ENCODE data around the gene TMC3. TPM values are rescaled to one million over a fixed set of nuclear protein-coding genes. Genes with fewer than 3 reads are reported as not detected.

The TMC3 gene
- total RNA-seq, 6 experiments from 2014 or later = 0.11 TPM; not detected in 5

GRCh38 chr15:81410318-81410753 lies 36.3 kb upstream of the TMC3 start:
- TF ChIP-seq CTCF (IDR thresholded peaks at IDR 0.05) (peak; percentile 42 to 52 (median 45)), POLR2A (IDR thresholded peaks at IDR 0.05) (no peak)
- H3K4me3 ChIP-seq = no peak overlapping the region
- intact Hi-C loops (cut with DNase I) = no loop called here
- H3K9me3 ChIP-seq = no peaks in the 10 kb centered on the region
- H3K4me1 ChIP-seq = no peaks in the 10 kb centered on the region
- H3K27me3 ChIP-seq = no peaks in the 10 kb centered on the region
- no peak overlapping the region for H3K27ac ChIP-seq
- DNase-seq (no peak), ATAC-seq (peak; percentile 43 to 84 (median 68))
- H3K36me3 ChIP-seq = no peaks in the 10 kb centered on the region
- 3% methylated on average over 4 of the region's 4 CpGs for WGBS (ENCODE audit: insufficient coverage, low coverage, low lambda C conversion rate, missing lambda C conversion rate)

DNA sequence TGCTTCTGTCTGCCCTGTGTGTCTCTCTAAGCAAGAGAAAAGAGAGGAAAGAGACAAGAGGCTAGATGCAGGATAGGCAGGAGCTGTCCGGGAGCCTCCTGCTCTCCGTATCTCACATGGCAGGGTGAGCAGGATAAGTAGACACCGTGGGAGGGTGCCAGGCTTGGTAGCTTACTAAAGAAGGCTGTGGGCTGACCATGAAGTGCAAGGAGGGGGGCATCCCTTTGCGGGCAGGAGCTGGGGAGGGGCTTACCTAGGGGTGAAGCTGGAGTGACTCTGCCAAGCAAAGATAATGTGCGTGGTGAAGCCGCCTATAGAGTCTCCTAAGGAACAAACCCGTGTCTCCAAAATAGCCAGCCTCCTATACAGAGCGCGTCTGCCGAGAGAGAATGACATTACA lies 33.7 kb upstream of the TMC3 start:
- intact Hi-C loops (cut with DNase I) = loop anchor here in 1 of 2 donors (10.0 kb wide), 1 partner anchor 133 kb away; no protein-coding TSS in a partner anchor
- no peak for ATAC-seq
- Histone ChIP-seq H3K36me3 (no peaks in the 10 kb centered on the region), H3K27ac (no peak overlapping the region), H3K27me3 (no peaks in the 10 kb centered on the region), H3K9me3 (no peaks in the 10 kb centered on the region), H3K4me3 (no peak overlapping the region), H3K4me1 (no peaks in the 10 kb centered on the region)
- DNase-seq = no peak
- TF ChIP-seq CTCF (IDR thresholded peaks at IDR 0.05) (no peak), POLR2A (IDR thresholded peaks at IDR 0.05) (no peak)
- 49% methylated on average over 6 of the region's 10 CpGs for WGBS (ENCODE audit: insufficient coverage, low coverage, low lambda C conversion rate, missing lambda C conversion rate)

DNA sequence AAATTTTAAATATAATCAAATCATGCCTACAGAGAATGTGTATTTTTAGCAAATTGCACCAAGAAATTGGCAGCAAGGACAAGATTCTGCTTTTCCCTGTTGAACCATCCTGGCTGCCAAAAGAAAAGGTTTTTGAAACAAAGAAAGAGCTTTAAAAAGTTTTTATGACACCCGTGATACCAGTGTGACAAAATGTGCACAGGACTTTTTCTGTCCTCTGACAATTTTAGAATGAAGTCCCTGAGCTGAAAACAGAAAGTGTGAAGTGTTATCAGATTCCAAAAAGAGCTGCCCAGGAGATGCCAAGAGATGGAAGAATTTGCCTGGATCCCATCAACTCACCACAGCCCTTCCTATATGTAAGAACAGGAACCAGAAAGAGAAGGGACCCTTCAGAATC lies 33.2 kb upstream of the TMC3 start:
- no peaks in the 10 kb centered on the region for H3K4me1 ChIP-seq
- H3K27ac ChIP-seq = no peak overlapping the region
- ATAC-seq = no peak
- DNase-seq = no peak
- H3K36me3 ChIP-seq = no peaks in the 10 kb centered on the region
- no peaks in the 10 kb centered on the region for H3K9me3 ChIP-seq
- intact Hi-C loops (cut with DNase I) = loop anchor here in 1 of 2 donors (10.0 kb wide), 1 partner anchor 132 kb away; no protein-coding TSS in a partner anchor
- no peaks in the 10 kb centered on the region for H3K27me3 ChIP-seq
- no peak overlapping the region for H3K4me3 ChIP-seq
- WGBS (ENCODE audit: insufficient coverage, low coverage, low lambda C conversion rate, missing lambda C conversion rate) = 55% methylated on average over 1 of the region's 1 CpG
- no peak for TF ChIP-seq CTCF (IDR thresholded peaks at IDR 0.05)
- no peak for TF ChIP-seq POLR2A (IDR thresholded peaks at IDR 0.05)

GRCh38 chr15:81400640-81401236 lies 26.7 kb upstream of the TMC3 start:
- H3K9me3 ChIP-seq = no peaks in the 10 kb centered on the region
- intact Hi-C loops (cut with DNase I) = loop anchor here in 1 of 2 donors (10.0 kb wide), 1 partner anchor 126 kb away; no protein-coding TSS in a partner anchor
- no peak overlapping the region for H3K4me3 ChIP-seq
- WGBS (ENCODE audit: insufficient coverage, low coverage, low lambda C conversion rate, missing lambda C conversion rate) = 4% methylated on average over 6 of the region's 6 CpGs
- no peaks in the 10 kb centered on the region for H3K27me3 ChIP-seq
- peak; percentile 68 to 75 (median 72) for ATAC-seq
- no peak for TF ChIP-seq POLR2A (IDR thresholded peaks at IDR 0.05)
- TF ChIP-seq CTCF (IDR thresholded peaks at IDR 0.05) = peak; percentile 79 to 89 (median 81)
- no peaks in the 10 kb centered on the region for H3K36me3 ChIP-seq
- no peak for DNase-seq
- H3K4me1 ChIP-seq = peaks cover 0 to 18% (median 7%) of the 10 kb centered on the region in 4 donors
- no peak overlapping the region for H3K27ac ChIP-seq
